ENCODE results near the gene CERKL.

The CERKL gene

GRCh38 chr2:181677912-181678586 lies 21.1 kb upstream of the CERKL start:
- DNase-seq (ENCODE audit: low read depth) = no peak

DNA sequence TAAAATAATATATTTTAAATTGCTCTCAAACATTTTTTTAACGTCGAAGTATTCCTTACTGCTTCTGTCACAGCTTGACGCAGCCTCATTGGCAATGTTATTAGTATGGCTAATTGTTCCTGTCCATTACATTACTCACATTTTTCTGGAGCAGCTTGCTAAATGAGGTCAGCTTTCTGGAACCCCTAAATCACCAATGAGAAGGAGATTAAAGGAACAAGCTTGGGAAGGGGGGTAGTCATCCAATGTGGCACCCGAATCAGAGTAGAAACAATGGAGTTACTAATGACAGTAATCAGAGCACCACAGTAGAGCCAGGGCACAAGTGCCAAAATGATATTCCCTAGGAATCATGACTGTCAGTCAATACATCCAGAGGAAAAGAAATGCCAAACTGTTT lies 18.3 kb upstream of the CERKL start:
- DNase-seq (ENCODE audit: low read depth) = no peak

- DNase-seq (ENCODE audit: low read depth) = no peak
Measured at GRCh38 chr2:181674461-181674860, 17.6 kb upstream of the CERKL start.

- no peak for DNase-seq (ENCODE audit: low read depth)
Measured at GRCh38 chr2:181673173-181673572, 16.3 kb upstream of the CERKL start.

- DNase-seq (ENCODE audit: low read depth) = no peak
Measured at GRCh38 chr2:181672255-181673008, 15.5 kb upstream of the CERKL start.

- no peak for DNase-seq (ENCODE audit: low read depth)
Measured at GRCh38 chr2:181670632-181671031, 13.7 kb upstream of the CERKL start.

GRCh38 chr2:181667234-181667633 lies 10.3 kb upstream of the CERKL start:
- DNase-seq (ENCODE audit: low read depth) = no peak

DNA sequence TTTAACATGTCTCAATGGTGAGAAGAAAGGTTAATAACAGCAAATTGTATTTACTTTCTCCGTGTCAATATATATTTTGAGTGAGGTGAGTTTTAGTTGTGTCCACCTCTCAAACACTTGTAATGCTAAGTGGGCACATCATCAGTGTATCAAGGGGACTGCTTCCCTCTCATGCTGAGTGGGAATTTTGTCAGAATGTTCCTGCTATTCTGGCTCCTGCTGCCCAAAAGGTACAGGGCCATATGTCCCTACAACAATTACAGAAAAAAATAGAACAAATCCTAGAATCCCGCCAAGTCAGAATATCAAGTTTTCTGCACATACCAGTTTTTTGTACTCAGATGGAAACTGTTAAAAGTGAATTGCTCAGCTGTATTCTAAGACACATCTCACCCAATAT lies 5.4 kb upstream of the CERKL start:
- DNase-seq (ENCODE audit: low read depth) = no peak

DNA sequence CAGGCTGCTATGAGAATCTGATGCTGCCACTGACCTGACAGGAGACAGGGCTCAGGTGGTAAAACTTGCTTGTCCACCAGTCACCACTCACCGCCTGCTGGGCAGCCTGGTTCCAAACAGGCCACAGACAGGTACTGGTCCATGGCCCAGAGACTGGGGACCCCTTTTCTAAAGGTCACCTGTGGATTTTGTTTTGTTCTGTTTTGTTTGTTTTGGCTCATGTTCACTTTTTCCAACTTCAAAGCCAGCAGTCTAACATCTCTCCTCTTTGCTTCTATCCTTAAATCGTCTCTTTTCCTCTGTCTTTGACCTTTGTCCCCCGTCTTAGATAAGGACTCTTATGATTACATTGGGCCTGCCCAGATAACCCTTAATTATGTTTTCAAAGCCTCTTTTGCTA lies 3.3 kb upstream of the CERKL start:
- DNase-seq (ENCODE audit: low read depth) = no peak

- no peak for DNase-seq (ENCODE audit: low read depth)
Measured at GRCh38 chr2:181658444-181658843, 1.5 kb upstream of the CERKL start.

- no peak for DNase-seq (ENCODE audit: low read depth)
Measured at GRCh38 chr2:181657379-181657778, 474 bp upstream of the CERKL start.

GRCh38 chr2:181655519-181655918 lies 1.4 kb downstream of the CERKL start:
- DNase-seq (ENCODE audit: low read depth) = no peak

GRCh38 chr2:181649436-181649979 lies 7.4 kb downstream of the CERKL start:
- no peak for DNase-seq (ENCODE audit: low read depth)

- DNase-seq (ENCODE audit: low read depth) = no peak
Measured at GRCh38 chr2:181648478-181649155, 8.3 kb downstream of the CERKL start.

- DNase-seq (ENCODE audit: low read depth) = no peak
Measured at GRCh38 chr2:181646415-181646987, 10.4 kb downstream of the CERKL start.

- DNase-seq (ENCODE audit: low read depth) = no peak
Measured at GRCh38 chr2:181643151-181643550, 13.8 kb downstream of the CERKL start.

- DNase-seq (ENCODE audit: low read depth) = no peak
Measured at GRCh38 chr2:181642086-181642485, 14.8 kb downstream of the CERKL start.

- DNase-seq (ENCODE audit: low read depth) = no peak
Measured at GRCh38 chr2:181639686-181640085, 17.2 kb downstream of the CERKL start.

GRCh38 chr2:181632733-181633401 lies 24.0 kb downstream of the CERKL start:
- no peak for DNase-seq (ENCODE audit: low read depth)

- DNase-seq (ENCODE audit: low read depth) = no peak
Measured at GRCh38 chr2:181628590-181629585, 28.0 kb downstream of the CERKL start.

DNA sequence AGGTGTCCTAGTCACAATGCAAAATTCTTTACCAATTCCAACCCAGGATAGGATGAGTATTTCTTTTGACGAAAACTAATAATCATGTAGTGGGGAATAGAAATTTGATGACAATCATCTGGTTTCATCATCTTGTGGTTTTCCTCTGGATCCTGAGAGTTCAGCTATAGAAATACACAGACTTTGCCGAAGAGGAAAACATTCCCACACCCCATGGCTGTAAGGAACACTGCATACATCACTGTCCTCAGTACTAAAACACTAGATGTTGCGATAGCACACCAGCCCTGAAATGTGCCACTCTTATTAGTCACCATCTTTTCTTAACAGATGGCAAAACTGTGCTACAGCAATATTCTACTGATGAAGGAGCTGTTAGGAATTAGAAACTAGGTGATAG lies 29.4 kb downstream of the CERKL start:
- DNase-seq (ENCODE audit: low read depth) = no peak

Data from HS-27A (cell line).